ENCODE measurements around the gene B3GNT2. TPM values are rescaled to one million over a fixed set of nuclear protein-coding genes. Genes with fewer than 3 reads are reported as not detected.

Gene B3GNT2
- total RNA-seq, 4 donors from 2014 or later, result 12.6 to 41.9 (median 28.0) TPM

GRCh38 chr2:62254424-62255266 is 58.7 kb downstream of the B3GNT2 start:
- Histone ChIP-seq H3K4me1 (no peaks in the 10 kb centered on the region), H3K9me3 (peaks cover 0 to 11% (median 0%) of the 10 kb centered on the region in 4 donors), H3K27ac (no peak overlapping the region), H3K4me3 (no peak overlapping the region), H3K27me3 (no peaks in the 10 kb centered on the region), H3K36me3 (no peaks in the 10 kb centered on the region)
- no peak for TF ChIP-seq EP300 (IDR thresholded peaks at IDR 0.05)
- no peak for TF ChIP-seq POLR2A (IDR thresholded peaks at IDR 0.05)
- TF ChIP-seq CTCF (IDR thresholded peaks at IDR 0.05), result no peak
- DNase-seq (ENCODE audit: low spot score in 2 of 2), result no peak
- 91% methylated on average over 1 of the region's 1 CpG for WGBS, 2 donors

- H3K9me3 ChIP-seq, result peaks cover 0 to 11% (median 0%) of the 10 kb centered on the region in 4 donors
- TF ChIP-seq CTCF (IDR thresholded peaks at IDR 0.05), result no peak
- no peak for TF ChIP-seq POLR2A (IDR thresholded peaks at IDR 0.05)
- TF ChIP-seq EP300 (IDR thresholded peaks at IDR 0.05), result no peak
Observed at GRCh38 chr2:62257466-62257865, 61.6 kb downstream of the B3GNT2 start.

GRCh38 chr2:62263076-62263715 is 67.3 kb downstream of the B3GNT2 start:
- Histone ChIP-seq H3K9me3 (no peaks in the 10 kb centered on the region), H3K27me3 (no peaks in the 10 kb centered on the region), H3K27ac (no peak overlapping the region), H3K4me3 (no peak overlapping the region), H3K36me3 (no peaks in the 10 kb centered on the region), H3K4me1 (peaks cover 0 to 6% (median 0%) of the 10 kb centered on the region in 4 donors)
- no peak for DNase-seq (ENCODE audit: low spot score in 2 of 2)
- WGBS, 2 donors, result 65 to 68% methylated on average over 6 of the region's 6 CpGs
- TF ChIP-seq EP300 (IDR thresholded peaks at IDR 0.05) (no peak), CTCF (IDR thresholded peaks at IDR 0.05) (no peak), POLR2A (IDR thresholded peaks at IDR 0.05) (no peak)

More at GRCh38 chr2:62257466-62257865, 61.6 kb downstream of the B3GNT2 start:
- 78 to 83% methylated on average over 4 of the region's 4 CpGs for WGBS, 2 donors
- H3K4me3 ChIP-seq, result no peak overlapping the region
- no peaks in the 10 kb centered on the region for H3K4me1 ChIP-seq
- H3K36me3 ChIP-seq, result no peaks in the 10 kb centered on the region
- no peak for DNase-seq (ENCODE audit: low spot score in 2 of 2)
- H3K27me3 ChIP-seq, result no peaks in the 10 kb centered on the region
- H3K27ac ChIP-seq, result no peak overlapping the region

GRCh38 chr2:62264186-62264585 is 68.3 kb downstream of the B3GNT2 start:
- no peaks in the 10 kb centered on the region for H3K9me3 ChIP-seq
- no peak for DNase-seq (ENCODE audit: low spot score in 2 of 2)
- H3K27ac ChIP-seq, result no peak overlapping the region
- TF ChIP-seq EP300 (IDR thresholded peaks at IDR 0.05) (no peak), CTCF (IDR thresholded peaks at IDR 0.05) (no peak), POLR2A (IDR thresholded peaks at IDR 0.05) (no peak)
- H3K4me1 ChIP-seq, result peaks cover 0 to 6% (median 0%) of the 10 kb centered on the region in 4 donors
- 63 to 80% methylated on average over 3 of the region's 3 CpGs for WGBS, 2 donors
- no peak overlapping the region for H3K4me3 ChIP-seq
- H3K27me3 ChIP-seq, result no peaks in the 10 kb centered on the region
- no peaks in the 10 kb centered on the region for H3K36me3 ChIP-seq

GRCh38 chr2:62265106-62265505 is 69.2 kb downstream of the B3GNT2 start:
- no peak overlapping the region for H3K4me3 ChIP-seq
- WGBS, 2 donors, result 68 to 72% methylated on average over 4 of the region's 4 CpGs
- no peaks in the 10 kb centered on the region for H3K36me3 ChIP-seq
- TF ChIP-seq CTCF (IDR thresholded peaks at IDR 0.05), result no peak
- H3K4me1 ChIP-seq, result peaks cover 0 to 6% (median 0%) of the 10 kb centered on the region in 4 donors
- H3K27ac ChIP-seq, result no peak overlapping the region
- H3K9me3 ChIP-seq, result no peaks in the 10 kb centered on the region
- no peaks in the 10 kb centered on the region for H3K27me3 ChIP-seq
- no peak for DNase-seq (ENCODE audit: low spot score in 2 of 2)
